H1 (cell line): ENCODE results near the gene SNTG2. TPM values are rescaled to one million over a fixed set of nuclear protein-coding genes. Genes with fewer than 3 reads are reported as not detected.

Source experiments
- ATF2 ChIP-seq: IDR thresholded peaks from 2 replicates; pipeline ENCODE4 v1.6.1; 2012; ENCODE audit warnings: low read length, inconsistent platforms
- CHD7 ChIP-seq: fragments of 300-600 bp; sonication (generic); IDR thresholded peaks from 2 replicates; pipeline ENCODE4 v1.7.1; 2012; ENCODE audit warnings: low read length, moderate library complexity, mild to moderate bottlenecking, inconsistent platforms; ENCODE audit not compliant: insufficient replicate concordance
- EGR1 ChIP-seq: IDR thresholded peaks from 2 replicates; pipeline ENCODE4 v1.6.1; 2011; ENCODE audit warnings: low read depth, low read length, borderline replicate concordance
- POLR2A ChIP-seq, 2 experiments: IDR thresholded peaks; 1 replicate in 1 of 2; 2 replicates in 1 of 2; pipeline ENCODE4 v1.6.1; 2011; ENCODE audit warnings: low read depth in 2 of 2, low read length in 2 of 2, mild to moderate bottlenecking in 2 of 2; ENCODE audit errors: control extremely low read depth in 1 of 2
- polyA plus RNA-seq, 7 experiments: library from polyadenylated mRNA; depleted of rRNA in 3 of 7; stranded (reverse) in 5 of 7; unstranded in 2 of 7; fragments of >200 nt in 5 of 7; fragments of 200-250 nt in 2 of 7; gene quantifications; 1 replicate in 5 of 7; 2 replicates in 1 of 7; 4 replicates in 1 of 7; pipeline versions ENCODE4 v1.2.1 to v1.2.3, GENCODE V29; 2011 to 2013; ENCODE audit warnings: missing spikeins in 2 of 7, mixed read lengths in 2 of 7
- total RNA-seq: library from RNA; stranded (reverse); fragmentation: NEBNext Ultra II Directional; extraction: Animal tissue kit (Norgen Biotek cat#: 25700); gene quantifications from 2 replicates; pipeline ENCODE4 v1.2.1, GENCODE V29; 2021

The SNTG2 gene
- total and polyA plus RNA-seq, 2 of the 8 experiments (the other 6 are each of a cell fraction or from before 2014, with no cell fraction given): 6.6 to 18.1 TPM

- TF ChIP-seq ATF2 (no peak), POLR2A (IDR thresholded peaks at IDR 0.05; ENCODE audit: control extremely low read depth in 1 of 2, low read depth in 2 of 2, low read length in 2 of 2) (no peak), CHD7 (no peak), EGR1 (no peak)
These were observed 232.7 kb downstream of the SNTG2 start (continued) for GRCh38 chr2:1183300-1183699.
